ENCODE data around the gene PCNA. TPM values are rescaled to one million over a fixed set of nuclear protein-coding genes. Genes with fewer than 3 reads are reported as not detected.

The PCNA gene
- total and polyA plus RNA-seq, 9 of the 15 experiments (the other 6 are each of a cell fraction or from before 2014, with no cell fraction given), result 213 to 390 (median 291) TPM

DNA sequence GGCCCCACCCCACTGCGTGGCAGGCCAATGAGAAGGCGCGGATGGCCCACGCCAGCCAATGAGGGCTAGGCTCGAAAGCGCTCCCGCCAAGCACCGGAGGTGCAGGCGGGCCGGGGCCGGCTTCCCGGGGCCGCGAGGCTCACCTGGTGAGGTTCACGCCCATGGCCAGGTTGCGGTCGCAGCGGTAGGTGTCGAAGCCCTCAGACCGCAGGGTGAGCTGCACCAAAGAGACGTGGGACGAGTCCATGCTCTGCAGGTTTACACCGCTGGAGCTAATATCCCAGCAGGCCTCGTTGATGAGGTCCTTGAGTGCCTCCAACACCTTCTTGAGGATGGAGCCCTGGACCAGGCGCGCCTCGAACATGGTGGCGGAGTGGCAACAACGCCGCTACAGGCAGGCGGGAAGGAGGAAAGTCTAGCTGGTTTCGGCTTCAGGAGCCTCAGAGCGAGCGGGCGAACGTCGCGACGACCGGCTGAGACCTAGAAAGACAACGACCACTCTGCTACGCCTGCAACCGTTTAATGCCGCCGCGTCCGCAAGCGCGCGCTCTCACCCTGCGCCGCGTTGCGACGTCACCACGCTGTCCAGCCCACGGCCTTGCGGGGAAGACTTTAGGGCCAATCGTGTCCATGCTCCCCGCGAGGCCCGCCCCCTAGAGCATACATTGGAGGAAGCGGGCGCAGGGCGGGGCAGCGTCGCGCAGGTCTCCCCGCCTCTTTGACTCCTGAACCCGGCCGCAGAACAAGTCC lies at the start of gene PCNA (continued):
- TF ChIP-seq, protein P1, sequence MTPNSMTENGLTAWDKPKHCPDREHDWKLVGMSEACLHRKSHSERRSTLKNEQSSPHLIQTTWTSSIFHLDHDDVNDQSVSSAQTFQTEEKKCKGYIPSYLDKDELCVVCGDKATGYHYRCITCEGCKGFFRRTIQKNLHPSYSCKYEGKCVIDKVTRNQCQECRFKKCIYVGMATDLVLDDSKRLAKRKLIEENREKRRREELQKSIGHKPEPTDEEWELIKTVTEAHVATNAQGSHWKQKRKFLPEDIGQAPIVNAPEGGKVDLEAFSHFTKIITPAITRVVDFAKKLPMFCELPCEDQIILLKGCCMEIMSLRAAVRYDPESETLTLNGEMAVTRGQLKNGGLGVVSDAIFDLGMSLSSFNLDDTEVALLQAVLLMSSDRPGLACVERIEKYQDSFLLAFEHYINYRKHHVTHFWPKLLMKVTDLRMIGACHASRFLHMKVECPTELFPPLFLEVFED (CRISPR knock-in tag; conservative IDR thresholded peaks at IDR 0.05), result no peak
- TF ChIP-seq KLF1 (tag; IDR thresholded peaks at IDR 0.05) (0 out of 2 replicates have a peak, but pooled peaks have one; percentile 41), ZNF347 (CRISPR knock-in tag; IDR thresholded peaks at IDR 0.05; ENCODE audit: low read depth) (no peak), MCM2 (IDR thresholded peaks at IDR 0.05; ENCODE audit: low read depth) (no peak), FOXA3 (CRISPR knock-in tag; conservative IDR thresholded peaks at IDR 0.05 in 1 of 2, IDR thresholded peaks at IDR 0.05 in 1 of 2) (peak in 1 of 2 experiments; percentile 89; a peak in 1 of 4 replicates), JUND (IDR thresholded peaks at IDR 0.05; ENCODE audit: borderline replicate concordance, low read depth, low read length) (peak; percentile 8; the same call in 1 of the 2 replicates), JUND (tag; IDR thresholded peaks at IDR 0.05; ENCODE audit: borderline replicate concordance, low read depth, low read length) (no peak; the same call in 2 of the 3 replicates), CHCHD3 (CRISPR knock-in tag; IDR thresholded peaks at IDR 0.05) (no peak)
- TF ChIP-seq, protein P2, sequence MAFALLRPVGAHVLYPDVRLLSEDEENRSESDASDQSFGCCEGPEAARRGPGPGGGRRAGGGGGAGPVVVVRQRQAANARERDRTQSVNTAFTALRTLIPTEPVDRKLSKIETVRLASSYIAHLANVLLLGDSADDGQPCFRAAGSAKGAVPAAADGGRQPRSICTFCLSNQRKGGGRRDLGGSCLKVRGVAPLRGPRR (CRISPR knock-in tag; IDR thresholded peaks at IDR 0.05), result no peak
- TF ChIP-seq, protein P3, sequence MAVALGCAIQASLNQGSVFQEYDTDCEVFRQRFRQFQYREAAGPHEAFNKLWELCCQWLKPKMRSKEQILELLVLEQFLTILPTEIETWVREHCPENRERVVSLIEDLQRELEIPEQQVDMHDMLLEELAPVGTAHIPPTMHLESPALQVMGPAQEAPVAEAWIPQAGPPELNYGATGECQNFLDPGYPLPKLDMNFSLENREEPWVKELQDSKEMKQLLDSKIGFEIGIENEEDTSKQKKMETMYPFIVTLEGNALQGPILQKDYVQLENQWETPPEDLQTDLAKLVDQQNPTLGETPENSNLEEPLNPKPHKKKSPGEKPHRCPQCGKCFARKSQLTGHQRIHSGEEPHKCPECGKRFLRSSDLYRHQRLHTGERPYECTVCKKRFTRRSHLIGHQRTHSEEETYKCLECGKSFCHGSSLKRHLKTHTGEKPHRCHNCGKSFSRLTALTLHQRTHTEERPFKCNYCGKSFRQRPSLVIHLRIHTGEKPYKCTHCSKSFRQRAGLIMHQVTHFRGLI (CRISPR knock-in tag; IDR thresholded peaks at IDR 0.05), result no peak
- TF ChIP-seq, protein P4, sequence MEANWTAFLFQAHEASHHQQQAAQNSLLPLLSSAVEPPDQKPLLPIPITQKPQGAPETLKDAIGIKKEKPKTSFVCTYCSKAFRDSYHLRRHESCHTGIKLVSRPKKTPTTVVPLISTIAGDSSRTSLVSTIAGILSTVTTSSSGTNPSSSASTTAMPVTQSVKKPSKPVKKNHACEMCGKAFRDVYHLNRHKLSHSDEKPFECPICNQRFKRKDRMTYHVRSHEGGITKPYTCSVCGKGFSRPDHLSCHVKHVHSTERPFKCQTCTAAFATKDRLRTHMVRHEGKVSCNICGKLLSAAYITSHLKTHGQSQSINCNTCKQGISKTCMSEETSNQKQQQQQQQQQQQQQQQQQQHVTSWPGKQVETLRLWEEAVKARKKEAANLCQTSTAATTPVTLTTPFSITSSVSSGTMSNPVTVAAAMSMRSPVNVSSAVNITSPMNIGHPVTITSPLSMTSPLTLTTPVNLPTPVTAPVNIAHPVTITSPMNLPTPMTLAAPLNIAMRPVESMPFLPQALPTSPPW (CRISPR knock-in tag; IDR thresholded peaks at IDR 0.05), result peak; percentile 48; the same call in 1 of the 2 replicates

All from K562 (cell line).